ENCODE data around the gene SESN1.

SESN1 gene

GRCh38 chr6:109024784-109025183 lies 69.9 kb downstream of the SESN1 start:
- DNase-seq = no peak

DNA sequence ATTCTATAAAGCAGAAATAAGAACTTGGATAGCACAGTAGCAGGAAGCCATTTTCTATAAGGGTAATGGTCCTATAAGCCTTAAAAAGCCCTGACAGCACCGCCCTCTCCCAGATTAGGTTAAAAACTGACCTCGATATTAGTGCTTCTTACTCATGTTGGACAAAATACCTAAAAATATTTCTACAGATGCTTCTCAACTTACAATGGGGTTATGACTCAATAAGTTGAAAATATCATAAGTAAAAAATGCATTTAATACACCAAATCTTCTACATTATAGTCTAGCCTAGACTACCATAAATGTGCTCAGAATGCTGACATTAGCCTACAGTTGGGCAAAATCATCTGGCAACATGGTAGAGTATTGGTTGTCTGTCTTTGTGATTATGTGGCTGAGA lies 70.3 kb downstream of the SESN1 start:
- DNase-seq = no peak

DNA sequence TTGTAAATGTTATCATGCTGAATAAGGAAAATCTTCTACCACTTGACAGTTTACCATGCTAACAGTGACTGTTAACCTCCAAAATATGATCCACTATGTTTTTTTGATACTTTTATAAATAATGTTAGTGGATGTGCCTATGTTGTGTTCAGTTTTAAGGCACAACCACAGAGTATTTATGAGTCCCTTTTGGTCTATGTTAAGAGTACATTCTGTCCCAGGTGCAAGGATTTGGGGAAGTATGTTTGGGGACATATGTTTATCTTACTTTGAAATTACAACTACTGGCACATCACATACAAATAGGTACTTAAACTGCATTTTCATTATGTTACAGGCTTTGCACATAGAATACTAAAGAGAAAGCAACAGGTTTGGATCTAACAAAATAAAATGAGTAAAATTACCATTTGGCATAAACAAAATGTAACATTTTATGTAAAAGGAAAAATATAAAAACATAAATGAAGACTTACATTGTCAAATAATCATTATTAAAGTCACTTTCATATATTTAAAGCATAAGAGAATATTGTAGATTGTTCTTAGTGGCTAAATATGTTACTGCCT lies 71.2 kb downstream of the SESN1 start:
- no peak for DNase-seq

DNA sequence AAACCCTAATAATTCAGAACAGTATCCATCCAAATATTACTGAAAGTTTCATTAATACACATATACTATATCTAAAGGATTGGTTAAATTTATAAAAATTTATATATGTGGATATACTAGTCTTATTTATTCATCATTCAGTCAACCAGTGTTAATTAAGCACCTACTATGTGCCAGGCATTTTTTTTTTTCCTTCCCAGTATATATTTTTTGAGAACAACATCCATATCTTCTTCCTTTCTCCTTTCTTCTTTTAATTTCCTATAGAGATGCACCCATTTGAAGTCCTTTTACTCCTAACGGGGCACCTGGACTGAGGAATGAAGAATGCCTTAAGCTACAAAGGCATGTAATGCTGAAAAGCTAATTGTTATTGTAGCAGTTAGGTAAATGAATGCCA lies 72.8 kb downstream of the SESN1 start:
- DNase-seq = no peak

DNA sequence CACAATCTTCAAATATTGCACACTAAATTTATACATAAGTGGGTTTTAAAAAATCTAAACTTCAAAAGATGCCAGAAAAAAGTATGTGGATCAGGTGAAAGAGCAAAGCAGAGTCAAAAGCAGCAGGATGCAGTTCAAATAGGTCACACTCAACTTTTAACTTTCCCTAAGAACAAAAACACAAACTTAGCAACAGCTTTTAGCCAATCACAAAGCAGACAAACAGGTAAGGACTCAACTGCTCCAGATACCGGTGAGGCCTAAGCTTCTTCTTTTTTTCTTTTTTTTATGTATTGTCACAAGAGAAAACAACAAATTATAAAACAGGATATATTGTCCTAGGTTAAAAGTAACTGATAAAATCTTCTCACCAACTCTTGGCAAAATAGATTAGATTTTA lies 74.7 kb downstream of the SESN1 start:
- DNase-seq = peak; percentile 66

DNA sequence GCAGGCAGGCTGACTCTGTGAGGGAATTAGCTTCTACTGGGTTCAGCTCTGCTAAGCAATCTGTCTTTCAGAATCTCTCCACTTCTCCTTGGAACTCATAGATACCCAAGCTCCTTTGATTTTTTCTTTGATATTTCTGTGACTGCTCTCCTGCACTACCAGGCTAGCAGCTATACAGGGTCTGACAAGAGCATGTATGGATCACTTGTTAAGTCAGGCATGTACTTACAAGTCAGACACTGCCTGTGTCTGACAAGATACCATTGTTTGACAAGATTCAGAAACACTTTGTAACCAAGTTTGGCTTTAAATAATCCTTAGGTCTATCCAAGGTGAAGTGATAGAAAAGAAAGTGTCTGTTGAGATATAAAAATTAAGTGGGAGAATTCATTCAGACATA lies 79.5 kb downstream of the SESN1 start:
- DNase-seq = no peak

DNA sequence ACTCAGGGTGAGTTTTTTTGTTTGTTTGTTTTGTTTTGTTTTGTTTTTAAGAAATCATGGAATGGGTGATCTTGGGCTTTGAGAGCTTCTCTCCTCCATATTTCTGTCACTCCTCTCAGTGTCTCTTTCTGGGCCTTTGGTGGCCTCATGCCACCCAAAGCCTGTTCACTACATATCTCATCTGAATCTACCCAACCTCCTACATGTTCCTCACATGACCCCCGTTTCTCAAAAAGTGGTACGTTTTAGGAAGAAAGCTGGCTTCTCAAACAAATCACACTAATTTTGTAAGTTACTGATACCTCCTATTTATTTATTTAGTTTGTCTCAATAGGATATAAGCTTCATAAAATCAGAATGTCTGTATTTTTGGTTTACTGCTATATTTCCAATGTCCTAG lies 80.0 kb downstream of the SESN1 start:
- no peak for DNase-seq

DNA sequence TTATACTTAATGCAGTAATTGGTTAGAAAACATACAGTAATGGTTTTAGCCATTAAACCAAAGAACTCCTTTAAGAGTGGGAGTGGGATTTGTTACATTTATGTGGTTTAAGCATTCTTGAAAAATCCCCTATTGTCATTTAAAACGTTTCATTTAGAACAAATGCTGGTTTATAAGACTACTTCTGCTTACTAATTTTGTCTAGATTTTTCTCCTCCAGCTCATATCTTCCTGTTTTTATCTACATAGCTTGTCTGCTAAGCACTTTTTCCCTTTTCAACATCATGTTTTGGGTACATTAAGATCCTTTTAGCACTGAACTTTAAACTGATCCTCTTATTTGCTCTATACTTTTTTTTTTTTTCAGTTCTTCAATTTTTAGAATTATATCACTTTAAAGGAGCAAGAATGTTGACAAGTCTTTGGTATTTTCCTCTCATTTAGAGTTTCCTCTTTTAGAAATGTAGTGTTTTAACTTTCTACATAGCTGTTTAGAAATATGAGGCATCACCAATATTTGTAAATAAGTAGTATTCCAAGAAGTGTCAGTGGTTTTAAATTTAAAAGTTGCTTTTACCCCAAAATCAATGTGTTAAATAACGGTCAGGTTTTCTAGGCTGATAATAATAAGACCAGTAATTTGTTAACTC lies 80.9 kb downstream of the SESN1 start:
- DNase-seq = no peak

DNA sequence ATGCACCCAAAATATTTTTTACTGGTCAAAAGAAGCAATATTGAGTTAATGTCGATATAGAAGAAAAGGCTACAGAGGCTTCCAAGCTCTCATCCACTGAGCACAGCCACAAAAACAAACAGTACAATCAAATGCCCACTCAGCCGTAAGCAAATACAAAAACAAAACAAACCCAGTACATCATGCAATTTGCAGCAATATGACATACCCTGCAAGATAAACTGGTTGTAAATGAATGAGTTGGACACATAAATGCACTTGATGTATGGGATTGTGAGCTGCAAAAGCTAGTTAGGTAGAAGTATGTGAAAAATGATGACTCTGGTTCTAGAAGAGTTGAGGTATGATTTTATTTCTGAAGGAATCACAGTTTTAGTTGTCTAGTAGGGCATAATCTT lies 83.9 kb downstream of the SESN1 start:
- no peak for DNase-seq

DNA sequence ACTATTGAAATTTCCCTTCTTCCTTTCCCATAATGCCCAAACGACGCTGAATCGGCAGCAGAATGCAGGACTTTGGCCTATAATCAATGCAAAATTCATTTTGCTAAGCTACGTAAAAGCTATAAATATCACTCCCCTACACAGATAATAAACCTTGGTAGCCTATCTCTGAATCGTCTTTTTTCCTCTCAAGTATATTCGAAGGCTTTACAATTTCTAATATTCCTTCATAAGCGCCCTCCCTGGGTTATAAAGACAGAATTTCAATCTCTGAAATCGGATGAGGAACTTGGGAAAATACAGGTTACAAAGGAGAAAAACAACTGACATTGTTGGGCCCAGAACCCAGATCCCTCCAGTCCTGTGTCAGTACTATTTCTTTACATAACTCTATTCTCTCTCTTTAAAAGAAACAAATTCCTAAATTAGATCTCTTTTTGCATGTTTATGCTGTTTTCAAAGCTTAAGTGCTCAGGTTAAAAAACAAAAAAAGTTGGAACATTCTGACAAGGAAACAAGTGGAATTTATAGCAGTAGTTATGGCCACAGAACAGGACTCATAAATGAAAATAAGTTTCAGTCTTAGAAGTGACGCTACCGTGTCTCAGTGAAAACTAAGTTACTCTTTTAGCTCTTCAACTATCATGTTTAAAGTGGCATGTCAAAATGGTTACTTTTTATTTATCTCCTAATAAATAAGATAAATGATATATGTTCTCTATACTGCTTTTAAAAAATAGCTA lies 84.5 kb downstream of the SESN1 start:
- DNase-seq = no peak

DNA sequence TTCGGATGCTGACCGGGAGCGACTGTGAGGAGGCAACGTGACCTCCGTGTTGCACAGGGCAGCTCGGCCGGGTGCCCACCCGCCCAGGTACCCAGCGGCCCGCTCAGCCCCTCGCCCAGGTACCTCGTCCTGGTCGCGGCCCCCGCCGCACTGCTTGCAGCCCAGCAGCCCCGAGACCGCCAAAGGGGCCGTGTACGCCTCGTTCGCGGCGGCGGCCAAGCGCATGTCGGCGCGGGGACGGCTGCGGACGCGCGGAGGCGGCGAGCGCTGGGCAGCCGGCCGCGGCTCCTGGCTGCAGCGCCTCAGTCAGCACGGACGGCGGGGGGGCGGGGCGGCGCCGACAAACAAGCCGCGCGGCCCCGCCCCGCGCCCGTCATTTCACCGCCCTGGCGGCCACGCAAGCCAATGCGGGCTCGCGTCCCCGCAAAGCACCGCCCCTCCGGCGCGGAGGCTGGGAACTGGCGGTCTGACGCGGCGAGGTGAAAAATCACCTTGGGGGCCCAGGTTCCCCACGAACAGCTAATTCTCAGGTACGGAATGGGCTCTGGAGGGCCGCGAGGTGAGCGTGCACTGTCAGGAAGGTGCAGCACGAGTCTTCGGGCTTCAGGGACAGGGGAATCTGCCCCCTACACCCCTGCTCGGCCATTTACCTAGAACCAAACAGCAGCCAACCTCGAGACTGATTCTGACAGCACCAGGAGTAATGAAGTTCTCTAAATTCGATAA lies 85.2 kb downstream of the SESN1 start:
- peak; percentile 90 for DNase-seq

- peak; percentile 29 for DNase-seq
These were observed 86.0 kb downstream of the SESN1 start for GRCh38 chr6:109008537-109009235.

DNA sequence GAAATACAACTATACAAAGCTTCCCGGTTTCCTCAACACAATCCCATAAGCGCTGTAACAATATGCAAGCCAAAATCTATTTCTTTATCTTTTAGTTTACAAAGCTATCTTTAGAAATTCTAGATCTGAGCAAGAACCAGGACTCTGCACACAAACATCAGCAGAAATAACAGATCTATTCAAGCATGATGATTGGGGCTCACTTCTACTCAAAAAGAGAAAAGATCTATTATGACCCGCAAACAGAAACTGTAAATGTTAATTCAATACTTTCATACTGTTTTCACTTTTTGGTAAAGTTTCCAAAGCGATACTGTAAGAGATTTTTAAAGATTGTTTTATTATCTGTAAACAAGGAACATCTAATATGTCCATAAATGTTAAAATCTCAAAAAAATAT lies 86.6 kb downstream of the SESN1 start:
- no peak for DNase-seq

- DNase-seq = no peak
These were observed 87.1 kb downstream of the SESN1 start for GRCh38 chr6:109007521-109007920.

DNA sequence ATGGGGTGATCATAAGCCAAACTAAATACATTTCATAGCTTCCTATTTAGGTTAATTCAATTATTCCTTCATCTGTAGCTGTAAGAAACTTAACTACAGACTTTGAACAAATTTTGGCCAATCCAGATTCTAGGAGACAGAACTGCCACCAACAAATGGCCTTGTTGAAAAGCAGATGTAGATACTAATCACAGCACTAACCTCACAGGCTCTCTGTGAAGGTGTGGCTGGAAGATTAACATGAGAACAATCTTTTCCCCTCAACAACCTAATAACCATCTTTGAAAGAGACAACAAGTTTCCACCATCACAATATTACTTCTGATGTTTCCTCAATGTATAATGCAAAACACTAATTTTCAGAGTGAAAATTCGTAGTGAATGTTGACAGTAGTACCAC lies 87.8 kb downstream of the SESN1 start:
- no peak for DNase-seq

- no peak for DNase-seq
These were observed 91.8 kb downstream of the SESN1 start for GRCh38 chr6:109002882-109003281.

GRCh38 chr6:109002051-109002697 lies 92.5 kb downstream of the SESN1 start:
- DNase-seq = no peak

DNA sequence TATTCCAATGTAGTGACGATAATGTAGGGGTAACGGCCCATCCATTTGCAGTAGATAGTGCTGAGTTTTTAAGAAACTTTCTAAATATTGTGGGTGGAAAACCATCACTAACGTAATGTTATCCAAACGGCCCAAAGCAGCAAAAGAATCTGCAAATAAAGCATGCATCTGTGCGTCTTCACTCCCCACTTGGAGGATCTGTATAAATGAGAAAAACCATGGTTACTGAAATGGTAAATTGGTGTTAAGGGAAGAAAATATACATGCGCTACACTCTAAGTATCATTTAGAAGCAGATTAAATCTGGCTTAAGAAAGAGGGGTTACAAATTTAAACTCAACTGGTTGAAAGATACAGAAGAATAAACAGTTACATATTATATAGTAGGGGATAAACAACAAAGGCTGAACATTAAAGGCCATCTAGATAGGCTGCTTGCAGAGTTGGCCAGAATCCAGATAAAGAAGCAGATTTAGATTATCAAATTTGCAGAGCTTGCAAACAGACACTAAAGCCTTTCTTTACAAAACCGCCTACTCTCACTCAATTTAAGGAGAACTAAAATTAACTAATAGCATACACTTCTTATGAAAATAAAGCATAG lies 93.3 kb downstream of the SESN1 start:
- DNase-seq = no peak

- no peak for DNase-seq
These were observed 94.4 kb downstream of the SESN1 start for GRCh38 chr6:109000289-109000688.

DNA sequence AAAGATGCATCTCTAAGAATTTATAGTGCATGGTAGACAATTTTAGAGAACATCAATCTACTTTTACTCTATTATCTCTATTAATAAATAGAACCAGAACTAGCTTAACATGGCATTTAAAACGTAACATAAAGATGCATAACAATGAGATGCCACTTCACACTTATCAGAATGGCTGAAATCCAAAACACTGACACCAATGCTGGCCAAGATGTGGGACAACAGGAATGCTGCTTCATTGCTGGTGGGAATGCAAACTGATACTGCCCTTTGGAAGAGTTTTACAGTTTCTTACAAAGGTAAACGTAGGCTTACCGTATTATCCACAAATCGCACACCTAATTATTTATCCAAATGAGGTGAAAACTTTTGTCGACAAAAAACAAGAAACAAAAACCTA lies 95.2 kb downstream of the SESN1 start:
- no peak for DNase-seq

DNA sequence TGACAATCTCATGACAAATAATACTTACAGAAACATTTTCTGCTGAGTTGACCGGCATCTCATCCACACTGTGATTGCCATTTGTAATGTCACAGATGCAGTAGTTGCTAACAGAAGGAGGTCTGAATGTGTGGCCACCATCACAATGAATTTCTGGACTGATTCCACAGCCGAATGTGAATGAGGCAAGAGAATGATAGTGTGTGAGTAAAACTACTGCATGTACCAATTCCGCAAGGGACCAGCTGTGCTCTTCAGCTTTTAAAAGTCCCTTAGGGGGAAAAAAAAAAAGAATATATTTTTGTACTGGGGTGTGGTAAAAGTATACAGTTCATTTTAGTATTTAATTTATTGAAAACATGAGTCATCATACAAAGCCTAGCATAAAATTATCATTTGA lies 96.2 kb downstream of the SESN1 start:
- DNase-seq = no peak

DNA sequence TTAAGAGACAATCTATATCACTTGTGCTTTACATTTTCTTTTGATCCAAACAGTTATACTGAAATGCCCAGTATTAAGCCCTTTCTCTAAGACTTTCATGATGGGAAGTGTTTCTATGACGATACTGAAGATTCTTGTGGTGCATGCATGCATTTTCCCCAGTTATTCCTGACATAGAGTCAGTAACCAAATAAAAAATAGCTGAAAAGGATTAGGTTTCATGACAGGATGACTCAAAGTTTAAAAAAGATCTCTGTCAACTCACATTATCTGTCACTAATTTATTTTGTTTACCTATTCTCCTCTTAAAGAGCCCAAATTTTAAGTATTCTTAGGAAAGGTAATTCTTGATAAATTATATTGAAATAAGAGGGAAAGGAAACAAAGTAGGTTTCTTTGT lies 98.4 kb downstream of the SESN1 start:
- no peak for DNase-seq

Data from central memory CD4-positive, alpha-beta T cell (primary cell).